ENCODE measurements around the gene TPCN2. TPM values are rescaled to one million over a fixed set of nuclear protein-coding genes. Genes with fewer than 3 reads are reported as not detected.
A peak's percentile ranks its signal among the peaks of the same experiment; 100 is the strongest.

TPCN2 gene
- total and polyA plus RNA-seq, 4 donors = 1.5 to 27.9 (median 23.3) TPM

GRCh38 chr11:69014084-69014851 lies 34.5 kb upstream of the TPCN2 start:
- H3K4me3 ChIP-seq (ENCODE audit: low read length in 2 of 2) = no peak overlapping the region
- peak overlapping the region; percentile 20 to 71 for H3K27ac ChIP-seq (ENCODE audit: low read depth in 1 of 2, low read length in 2 of 2)
- DNase-seq = peak; percentile 70 to 87
- intact Hi-C loops (cut with DNase I) = loop anchor here (5.0 kb wide), 4 partner anchors 33 to 87 kb away; partner anchors contain the start of gene TPCN2 (in 1 of the 2)
- peak; percentile 24 for ATAC-seq (ENCODE audit: low FRiP score)
- H3K4me1 ChIP-seq (ENCODE audit: control insufficient read depth in 1 of 2, insufficient read depth in 2 of 2, low read length in 2 of 2) = no peaks in the 10 kb centered on the region
- H3K9me3 ChIP-seq (ENCODE audit: control insufficient read depth, low read length) = no peaks in the 10 kb centered on the region
- no peaks in the 10 kb centered on the region for H3K36me3 ChIP-seq (ENCODE audit: control insufficient read depth in 1 of 2, insufficient read depth in 2 of 2, low read length in 1 of 2)
- H3K27me3 ChIP-seq (ENCODE audit: control insufficient read depth in 1 of 2, insufficient read depth in 2 of 2, low read length in 1 of 2) = no peaks in the 10 kb centered on the region
- WGBS, 2 donors = 12 to 16% methylated on average over 28 of the region's 28 CpGs

DNA sequence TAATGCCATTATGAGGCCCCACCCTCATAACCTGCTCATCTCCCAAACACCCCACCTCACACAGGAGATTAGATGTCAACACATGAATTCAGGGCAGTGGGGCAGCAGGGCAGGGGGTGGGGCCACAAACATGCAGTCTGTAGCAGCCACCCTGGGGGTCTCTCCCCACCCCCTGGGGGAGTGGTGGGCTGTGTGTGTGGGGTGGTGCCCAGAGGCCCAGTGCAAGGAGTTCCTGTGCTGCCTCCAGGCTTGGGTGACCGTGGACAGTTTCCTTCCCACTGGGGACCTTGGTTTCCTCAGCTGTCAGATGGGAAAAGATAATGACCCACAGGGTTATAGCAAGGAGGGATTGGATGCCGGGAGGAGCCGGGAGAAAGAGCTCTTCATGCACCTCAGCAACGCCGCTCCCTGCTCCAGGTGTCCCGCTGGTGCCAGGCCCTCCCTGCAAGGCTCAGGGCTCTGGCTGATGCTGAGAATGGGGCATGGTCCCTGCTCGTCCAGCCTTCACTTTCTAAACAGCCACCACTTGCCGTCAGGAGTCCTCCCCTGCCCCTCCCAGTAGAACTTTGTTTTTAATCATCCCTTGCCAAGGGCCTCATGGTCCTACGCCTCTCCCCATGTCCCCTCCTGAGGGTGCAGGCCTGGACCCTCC lies 33.7 kb upstream of the TPCN2 start:
- ATAC-seq (ENCODE audit: low FRiP score) = no peak
- Histone ChIP-seq H3K36me3 (ENCODE audit: control insufficient read depth in 1 of 2, insufficient read depth in 2 of 2, low read length in 1 of 2) (no peaks in the 10 kb centered on the region), H3K4me3 (ENCODE audit: low read length in 2 of 2) (no peak overlapping the region), H3K9me3 (ENCODE audit: control insufficient read depth, low read length) (no peaks in the 10 kb centered on the region), H3K27ac (ENCODE audit: low read depth in 1 of 2, low read length in 2 of 2) (peak overlapping the region; percentile 20 to 71), H3K4me1 (ENCODE audit: control insufficient read depth in 1 of 2, insufficient read depth in 2 of 2, low read length in 2 of 2) (no peaks in the 10 kb centered on the region), H3K27me3 (ENCODE audit: control insufficient read depth in 1 of 2, insufficient read depth in 2 of 2, low read length in 1 of 2) (no peaks in the 10 kb centered on the region)
- DNase-seq = no peak
- WGBS, 2 donors = 80 to 82% methylated on average over 9 of the region's 9 CpGs
- intact Hi-C loops (cut with DNase I) = loop anchor here (5.0 kb wide), 4 partner anchors 32 to 88 kb away; partner anchors contain the start of gene TPCN2 (in 1 of the 2)

GRCh38 chr11:69017951-69018350 lies 30.8 kb upstream of the TPCN2 start:
- no peak overlapping the region for H3K27ac ChIP-seq (ENCODE audit: low read depth in 1 of 2, low read length in 2 of 2)
- DNase-seq (no peak), ATAC-seq (ENCODE audit: low FRiP score) (no peak)
- intact Hi-C loops (cut with DNase I) = no loop called here
- no peaks in the 10 kb centered on the region for H3K36me3 ChIP-seq (ENCODE audit: control insufficient read depth in 1 of 2, insufficient read depth in 2 of 2, low read length in 1 of 2)
- H3K4me1 ChIP-seq (ENCODE audit: control insufficient read depth in 1 of 2, insufficient read depth in 2 of 2, low read length in 2 of 2) = no peaks in the 10 kb centered on the region
- 90 to 92% methylated on average over 10 of the region's 10 CpGs for WGBS, 2 donors
- H3K27me3 ChIP-seq (ENCODE audit: control insufficient read depth in 1 of 2, insufficient read depth in 2 of 2, low read length in 1 of 2) = no peaks in the 10 kb centered on the region
- H3K9me3 ChIP-seq (ENCODE audit: control insufficient read depth, low read length) = no peaks in the 10 kb centered on the region
- H3K4me3 ChIP-seq (ENCODE audit: low read length in 2 of 2) = no peak overlapping the region

DNA sequence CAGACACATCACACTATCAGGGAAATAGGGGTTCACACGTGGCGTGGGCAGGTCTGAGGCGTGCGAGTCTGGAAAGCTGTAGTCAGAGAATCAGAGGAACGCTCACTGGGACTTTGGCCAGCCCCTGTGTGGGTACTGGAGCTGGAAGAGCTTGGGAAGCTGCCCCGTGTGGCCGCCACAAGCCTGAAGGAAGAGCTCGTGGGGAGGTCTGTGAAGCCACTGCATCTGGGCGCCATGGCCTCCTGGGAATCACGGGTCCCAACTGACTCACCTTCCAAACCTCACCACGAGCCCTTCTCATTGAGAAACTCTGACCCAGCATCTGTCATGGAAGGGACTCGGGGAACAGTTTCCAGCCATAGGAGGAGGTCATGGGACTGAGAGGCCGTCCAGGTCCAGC lies 29.8 kb upstream of the TPCN2 start:
- intact Hi-C loops (cut with DNase I) = no loop called here
- WGBS, 2 donors = 10 to 13% methylated on average over 13 of the region's 13 CpGs
- DNase-seq = peak; percentile 72 to 88

GRCh38 chr11:69022260-69022659 lies 26.5 kb upstream of the TPCN2 start:
- peak; percentile 42 for ATAC-seq (ENCODE audit: low FRiP score)
- Histone ChIP-seq H3K27ac (ENCODE audit: low read depth in 1 of 2, low read length in 2 of 2) (no peak overlapping the region), H3K9me3 (ENCODE audit: control insufficient read depth, low read length) (no peaks in the 10 kb centered on the region), H3K4me3 (ENCODE audit: low read length in 2 of 2) (no peak overlapping the region), H3K4me1 (ENCODE audit: control insufficient read depth in 1 of 2, insufficient read depth in 2 of 2, low read length in 2 of 2) (no peaks in the 10 kb centered on the region), H3K27me3 (ENCODE audit: control insufficient read depth in 1 of 2, insufficient read depth in 2 of 2, low read length in 1 of 2) (no peaks in the 10 kb centered on the region), H3K36me3 (ENCODE audit: control insufficient read depth in 1 of 2, insufficient read depth in 2 of 2, low read length in 1 of 2) (no peaks in the 10 kb centered on the region)
- intact Hi-C loops (cut with DNase I) = no loop called here
- 22 to 23% methylated on average over 10 of the region's 10 CpGs for WGBS, 2 donors
- DNase-seq = peak in 1 of 2 donors; percentile 75

More for the DNA sequence above, 29.8 kb upstream of the TPCN2 start:
- Histone ChIP-seq H3K9me3 (ENCODE audit: control insufficient read depth, low read length) (no peaks in the 10 kb centered on the region), H3K27me3 (ENCODE audit: control insufficient read depth in 1 of 2, insufficient read depth in 2 of 2, low read length in 1 of 2) (no peaks in the 10 kb centered on the region), H3K36me3 (ENCODE audit: control insufficient read depth in 1 of 2, insufficient read depth in 2 of 2, low read length in 1 of 2) (no peaks in the 10 kb centered on the region), H3K27ac (ENCODE audit: low read depth in 1 of 2, low read length in 2 of 2) (peak overlapping the region in 1 of 2 donors; percentile 39), H3K4me1 (ENCODE audit: control insufficient read depth in 1 of 2, insufficient read depth in 2 of 2, low read length in 2 of 2) (no peaks in the 10 kb centered on the region), H3K4me3 (ENCODE audit: low read length in 2 of 2) (no peak overlapping the region)
- ATAC-seq (ENCODE audit: low FRiP score) = no peak

DNA sequence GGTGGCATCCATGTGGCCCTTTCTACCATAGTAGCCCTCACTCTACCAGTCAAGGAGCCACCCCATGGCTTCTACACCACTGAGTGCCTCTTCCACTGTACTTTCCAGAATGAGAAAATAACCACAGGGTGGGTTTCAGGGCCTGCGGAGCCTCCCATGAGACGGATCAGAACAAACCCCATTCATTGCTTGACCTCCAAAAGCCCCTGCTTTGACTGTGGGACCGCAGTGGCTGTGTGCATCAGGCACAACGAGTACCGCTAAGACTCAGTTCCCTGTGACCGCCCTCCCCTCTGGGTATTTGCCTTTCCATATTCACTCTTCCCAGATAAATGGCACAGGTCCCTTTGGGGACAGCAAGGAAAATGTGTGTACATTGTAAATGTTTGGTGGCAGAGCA lies 24.2 kb upstream of the TPCN2 start:
- no peaks in the 10 kb centered on the region for H3K4me1 ChIP-seq (ENCODE audit: control insufficient read depth in 1 of 2, insufficient read depth in 2 of 2, low read length in 2 of 2)
- 95 to 96% methylated on average over 6 of the region's 6 CpGs for WGBS, 2 donors
- H3K36me3 ChIP-seq (ENCODE audit: control insufficient read depth in 1 of 2, insufficient read depth in 2 of 2, low read length in 1 of 2) = no peaks in the 10 kb centered on the region
- ATAC-seq (ENCODE audit: low FRiP score) = no peak
- H3K9me3 ChIP-seq (ENCODE audit: control insufficient read depth, low read length) = no peaks in the 10 kb centered on the region
- no peak overlapping the region for H3K27ac ChIP-seq (ENCODE audit: low read depth in 1 of 2, low read length in 2 of 2)
- DNase-seq = no peak
- no peaks in the 10 kb centered on the region for H3K27me3 ChIP-seq (ENCODE audit: control insufficient read depth in 1 of 2, insufficient read depth in 2 of 2, low read length in 1 of 2)
- H3K4me3 ChIP-seq (ENCODE audit: low read length in 2 of 2) = no peak overlapping the region
- intact Hi-C loops (cut with DNase I) = no loop called here

DNA sequence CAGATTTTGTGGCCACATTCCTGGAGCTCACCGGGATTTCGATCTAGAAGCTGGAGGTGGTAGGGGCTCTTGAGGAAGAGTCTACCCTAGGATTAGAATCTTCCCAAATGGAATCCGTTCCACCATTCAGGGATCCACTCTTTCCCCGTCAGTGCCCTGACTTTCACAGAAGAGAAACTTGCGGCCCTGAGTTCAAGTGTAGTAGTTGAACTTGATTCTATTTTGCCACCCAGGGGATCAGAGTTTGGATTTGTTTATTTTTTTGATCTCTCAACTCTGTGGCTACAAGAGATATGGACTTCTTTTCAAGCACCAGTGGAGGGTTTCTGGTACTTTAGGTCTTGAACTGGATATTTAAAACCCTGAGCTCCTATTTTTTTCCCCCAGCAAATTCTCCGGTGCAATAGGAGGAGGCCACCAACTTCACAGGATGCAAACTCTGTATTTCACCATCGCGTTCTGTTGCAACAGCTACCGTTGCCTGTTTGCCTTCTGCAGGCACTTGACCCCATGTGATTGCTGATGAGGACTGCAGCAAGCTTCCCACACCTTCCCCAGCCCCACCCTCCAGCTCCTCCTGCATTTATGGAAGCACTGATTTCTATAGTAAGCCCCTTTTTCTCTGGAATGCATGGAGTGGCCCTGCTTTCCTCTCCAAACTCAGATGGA lies 20.9 kb upstream of the TPCN2 start:
- DNase-seq (no peak), ATAC-seq (ENCODE audit: low FRiP score) (no peak)
- Histone ChIP-seq H3K4me1 (ENCODE audit: control insufficient read depth in 1 of 2, insufficient read depth in 2 of 2, low read length in 2 of 2) (no peaks in the 10 kb centered on the region), H3K4me3 (ENCODE audit: low read length in 2 of 2) (no peak overlapping the region), H3K27me3 (ENCODE audit: control insufficient read depth in 1 of 2, insufficient read depth in 2 of 2, low read length in 1 of 2) (no peaks in the 10 kb centered on the region), H3K9me3 (ENCODE audit: control insufficient read depth, low read length) (no peaks in the 10 kb centered on the region), H3K36me3 (ENCODE audit: control insufficient read depth in 1 of 2, insufficient read depth in 2 of 2, low read length in 1 of 2) (no peaks in the 10 kb centered on the region), H3K27ac (ENCODE audit: low read depth in 1 of 2, low read length in 2 of 2) (no peak overlapping the region)
- intact Hi-C loops (cut with DNase I) = no loop called here
- 80% methylated on average over 9 of the region's 9 CpGs for WGBS, 2 donors

GRCh38 chr11:69030301-69030700 lies 18.4 kb upstream of the TPCN2 start:
- intact Hi-C loops (cut with DNase I) = no loop called here
- H3K27ac ChIP-seq (ENCODE audit: low read depth in 1 of 2, low read length in 2 of 2) = no peak overlapping the region

More at GRCh38 chr11:69030301-69030700, 18.4 kb upstream of the TPCN2 start:
- Histone ChIP-seq H3K27me3 (ENCODE audit: control insufficient read depth in 1 of 2, insufficient read depth in 2 of 2, low read length in 1 of 2) (no peaks in the 10 kb centered on the region), H3K4me1 (ENCODE audit: control insufficient read depth in 1 of 2, insufficient read depth in 2 of 2, low read length in 2 of 2) (no peaks in the 10 kb centered on the region), H3K36me3 (ENCODE audit: control insufficient read depth in 1 of 2, insufficient read depth in 2 of 2, low read length in 1 of 2) (no peaks in the 10 kb centered on the region), H3K4me3 (ENCODE audit: low read length in 2 of 2) (no peak overlapping the region), H3K9me3 (ENCODE audit: control insufficient read depth, low read length) (no peaks in the 10 kb centered on the region)
- ATAC-seq (ENCODE audit: low FRiP score) = no peak
- no peak for DNase-seq
- 76 to 78% methylated on average over 6 of the region's 6 CpGs for WGBS, 2 donors

All from aorta (tissue), 5 donors.